Measurements from ENCODE around the gene DIP2B. TPM values are rescaled to one million over a fixed set of nuclear protein-coding genes. Genes with fewer than 3 reads are reported as not detected.

DIP2B gene
- total RNA-seq, 1 donor from 2014 or later, result 28.6 TPM

GRCh38 chr12:50751948-50752721 lies 247.3 kb downstream of the DIP2B start:
- no peak for TF ChIP-seq CTCF (IDR thresholded peaks at IDR 0.05)
- H3K36me3 ChIP-seq, result peaks cover 17% of the 10 kb centered on the region
- DNase-seq (no peak), ATAC-seq (no peak)
- intact Hi-C loops (cut with DNase I), result no loop called here
- no peaks in the 10 kb centered on the region for H3K9me3 ChIP-seq
- no peak overlapping the region for H3K27ac ChIP-seq
- no peaks in the 10 kb centered on the region for H3K4me1 ChIP-seq
- H3K4me3 ChIP-seq, result no peak overlapping the region
- H3K27me3 ChIP-seq, result no peaks in the 10 kb centered on the region

GRCh38 chr12:50753232-50753769 lies 248.5 kb downstream of the DIP2B start:
- H3K9me3 ChIP-seq, result no peaks in the 10 kb centered on the region
- no peak overlapping the region for H3K4me3 ChIP-seq
- no peak for ATAC-seq
- intact Hi-C loops (cut with DNase I), result no loop called here
- no peak overlapping the region for H3K27ac ChIP-seq
- H3K4me1 ChIP-seq, result no peaks in the 10 kb centered on the region
- no peaks in the 10 kb centered on the region for H3K27me3 ChIP-seq
- TF ChIP-seq CTCF (IDR thresholded peaks at IDR 0.05), result no peak
- peaks cover 6% of the 10 kb centered on the region for H3K36me3 ChIP-seq
- DNase-seq, result no peak

GRCh38 chr12:50763639-50764285 lies 259.0 kb downstream of the DIP2B start, which contains the start of gene ATF1:
Gene ATF1, plus strand, starts transcription at chr12:50764101. Its CDS starts 16,045 bp downstream, at chr12:50780146.
- ATAC-seq (peak; percentile 94), DNase-seq (peak; percentile 96)
- Histone ChIP-seq H3K27me3 (no peaks in the 10 kb centered on the region), H3K9me3 (no peaks in the 10 kb centered on the region), H3K27ac (peak within 1 kb of the TSS; percentile 88), H3K4me3 (peak within 1 kb of the TSS; percentile 93), H3K4me1 (peaks cover 15% of the 10 kb centered on the region), H3K36me3 (no peaks in the 10 kb centered on the region)
- intact Hi-C loops (cut with DNase I), result no loop called here
- no peak for TF ChIP-seq CTCF (IDR thresholded peaks at IDR 0.05)

- Histone ChIP-seq H3K9me3 (no peaks in the 10 kb centered on the region), H3K36me3 (no peaks in the 10 kb centered on the region), H3K4me3 (peak overlapping the region; percentile 93), H3K4me1 (peaks cover 15% of the 10 kb centered on the region), H3K27ac (peak overlapping the region; percentile 88), H3K27me3 (no peaks in the 10 kb centered on the region)
- peak; percentile 88 for DNase-seq
- ATAC-seq, result peak; percentile 83
- no peak for TF ChIP-seq CTCF (IDR thresholded peaks at IDR 0.05)
- intact Hi-C loops (cut with DNase I), result no loop called here
These were observed 259.7 kb downstream of the DIP2B start for GRCh38 chr12:50764286-50765094.

GRCh38 chr12:50765095-50765911 lies 260.5 kb downstream of the DIP2B start:
- Histone ChIP-seq H3K9me3 (no peaks in the 10 kb centered on the region), H3K4me3 (peak overlapping the region; percentile 93), H3K36me3 (no peaks in the 10 kb centered on the region), H3K27ac (peak overlapping the region; percentile 88), H3K4me1 (peaks cover 15% of the 10 kb centered on the region), H3K27me3 (no peaks in the 10 kb centered on the region)
- ATAC-seq (peak; percentile 26), DNase-seq (no peak)
- intact Hi-C loops (cut with DNase I), result no loop called here
- peak; percentile 68 for TF ChIP-seq CTCF (IDR thresholded peaks at IDR 0.05)
